Measurements from ENCODE around the gene CTRB1. TPM values are rescaled to one million over a fixed set of nuclear protein-coding genes. Genes with fewer than 3 reads are reported as not detected.
A peak's percentile ranks its signal among the peaks of the same experiment; 100 is the strongest.

Gene CTRB1
- total and polyA plus RNA-seq, 2 of the 13 experiments (the other 11 are each of a cell fraction or from before 2014, with no cell fraction given): not detected

DNA sequence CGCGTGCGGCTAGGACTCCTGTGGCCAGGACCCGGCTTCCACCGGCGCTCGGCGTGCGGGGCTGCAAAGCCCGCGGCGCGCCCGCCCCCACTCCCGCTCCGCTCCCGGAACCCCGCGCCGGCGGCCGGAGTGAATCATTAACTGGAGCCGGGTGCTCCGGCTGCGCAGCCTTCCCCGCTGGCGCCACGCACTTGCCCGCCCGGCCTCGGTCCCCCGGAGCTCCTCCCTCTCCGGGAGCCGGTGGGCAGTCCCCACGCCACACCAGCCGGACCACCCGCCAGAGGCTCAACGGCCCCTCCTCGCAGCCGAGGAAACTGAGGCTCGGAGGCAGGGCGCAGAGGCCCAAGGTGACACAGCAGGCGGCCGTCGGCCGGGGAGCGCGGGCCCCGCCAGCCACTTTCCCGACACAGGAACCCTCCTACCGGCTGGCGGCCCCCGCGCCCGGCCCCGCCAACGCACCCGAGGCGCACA lies 32.1 kb downstream of the CTRB1 start (continued):
- peak; percentile 88 for TF ChIP-seq ARID4A (CRISPR knock-in tag; IDR thresholded peaks at IDR 0.05; ENCODE audit: borderline replicate concordance)
- TF ChIP-seq ZNF614 (CRISPR knock-in tag; IDR thresholded peaks at IDR 0.05; ENCODE audit: borderline replicate concordance): peak; percentile 44; the same call in 1 of the 2 replicates
- TF ChIP-seq ZBTB1 (CRISPR knock-in tag; IDR thresholded peaks at IDR 0.05; ENCODE audit: borderline replicate concordance): no peak; the same call in 1 of the 2 replicates
- TF ChIP-seq IKZF5 (CRISPR knock-in tag; IDR thresholded peaks at IDR 0.05): peak; percentile 56; the same call in 1 of the 2 replicates
- no peak for TF ChIP-seq PRDM4 (CRISPR knock-in tag; IDR thresholded peaks at IDR 0.05; ENCODE audit: borderline replicate concordance)
- TF ChIP-seq, protein P1, sequence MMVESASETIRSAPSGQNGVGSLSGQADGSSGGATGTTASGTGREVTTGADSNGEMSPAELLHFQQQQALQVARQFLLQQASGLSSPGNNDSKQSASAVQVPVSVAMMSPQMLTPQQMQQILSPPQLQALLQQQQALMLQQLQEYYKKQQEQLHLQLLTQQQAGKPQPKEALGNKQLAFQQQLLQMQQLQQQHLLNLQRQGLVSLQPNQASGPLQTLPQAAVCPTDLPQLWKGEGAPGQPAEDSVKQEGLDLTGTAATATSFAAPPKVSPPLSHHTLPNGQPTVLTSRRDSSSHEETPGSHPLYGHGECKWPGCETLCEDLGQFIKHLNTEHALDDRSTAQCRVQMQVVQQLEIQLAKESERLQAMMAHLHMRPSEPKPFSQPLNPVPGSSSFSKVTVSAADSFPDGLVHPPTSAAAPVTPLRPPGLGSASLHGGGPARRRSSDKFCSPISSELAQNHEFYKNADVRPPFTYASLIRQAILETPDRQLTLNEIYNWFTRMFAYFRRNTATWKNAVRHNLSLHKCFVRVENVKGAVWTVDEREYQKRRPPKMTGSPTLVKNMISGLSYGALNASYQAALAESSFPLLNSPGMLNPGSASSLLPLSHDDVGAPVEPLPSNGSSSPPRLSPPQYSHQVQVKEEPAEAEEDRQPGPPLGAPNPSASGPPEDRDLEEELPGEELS (CRISPR knock-in tag; IDR thresholded peaks at IDR 0.05): no peak
- TF ChIP-seq RBFOX2 (IDR thresholded peaks at IDR 0.05; ENCODE audit: low read depth, low read length): peak; percentile 93
- no peak for TF ChIP-seq JUND (CRISPR knock-in tag; IDR thresholded peaks at IDR 0.05)
- 0 out of 2 replicates have a peak, but pooled peaks have one; percentile 14 for TF ChIP-seq NFAT5 (CRISPR knock-in tag; IDR thresholded peaks at IDR 0.05)
- TF ChIP-seq, protein P2, sequence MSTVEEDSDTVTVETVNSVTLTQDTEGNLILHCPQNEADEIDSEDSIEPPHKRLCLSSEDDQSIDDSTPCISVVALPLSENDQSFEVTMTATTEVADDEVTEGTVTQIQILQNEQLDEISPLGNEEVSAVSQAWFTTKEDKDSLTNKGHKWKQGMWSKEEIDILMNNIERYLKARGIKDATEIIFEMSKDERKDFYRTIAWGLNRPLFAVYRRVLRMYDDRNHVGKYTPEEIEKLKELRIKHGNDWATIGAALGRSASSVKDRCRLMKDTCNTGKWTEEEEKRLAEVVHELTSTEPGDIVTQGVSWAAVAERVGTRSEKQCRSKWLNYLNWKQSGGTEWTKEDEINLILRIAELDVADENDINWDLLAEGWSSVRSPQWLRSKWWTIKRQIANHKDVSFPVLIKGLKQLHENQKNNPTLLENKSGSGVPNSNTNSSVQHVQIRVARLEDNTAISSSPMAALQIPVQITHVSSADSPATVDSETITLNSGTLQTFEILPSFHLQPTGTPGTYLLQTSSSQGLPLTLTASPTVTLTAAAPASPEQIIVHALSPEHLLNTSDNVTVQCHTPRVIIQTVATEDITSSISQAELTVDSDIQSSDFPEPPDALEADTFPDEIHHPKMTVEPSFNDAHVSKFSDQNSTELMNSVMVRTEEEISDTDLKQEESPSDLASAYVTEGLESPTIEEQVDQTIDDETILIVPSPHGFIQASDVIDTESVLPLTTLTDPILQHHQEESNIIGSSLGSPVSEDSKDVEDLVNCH (CRISPR knock-in tag; IDR thresholded peaks at IDR 0.05): no peak
